ENCODE data around the gene TRPM6.
"Not testable (repeated sequence)": the region's sequence is repeated elsewhere in the genome, so short reads cannot be mapped to it uniquely, and the experiment has no call there.

TRPM6 gene

DNA sequence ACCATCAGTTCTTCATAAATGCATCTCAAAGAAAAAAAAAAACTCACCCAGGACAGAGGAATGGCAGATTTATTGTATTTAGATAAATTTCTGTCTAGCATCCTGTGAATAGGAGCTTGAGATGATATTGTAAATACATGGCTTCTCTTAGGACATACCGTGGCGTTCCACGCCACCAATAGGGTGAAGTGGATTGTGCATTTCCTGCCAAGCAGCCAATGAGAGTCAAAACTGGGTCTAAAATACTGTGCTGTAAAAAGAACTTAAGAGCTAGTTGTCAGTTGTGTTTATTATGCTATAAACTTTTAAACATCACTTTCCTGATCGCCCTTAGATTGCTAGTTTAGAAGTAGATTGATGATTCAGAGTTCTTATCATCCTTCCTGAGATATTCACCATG, 20.9 kb upstream of the TRPM6 start:
- H3K27ac ChIP-seq: no peak overlapping the region
- TF ChIP-seq, protein P1, sequence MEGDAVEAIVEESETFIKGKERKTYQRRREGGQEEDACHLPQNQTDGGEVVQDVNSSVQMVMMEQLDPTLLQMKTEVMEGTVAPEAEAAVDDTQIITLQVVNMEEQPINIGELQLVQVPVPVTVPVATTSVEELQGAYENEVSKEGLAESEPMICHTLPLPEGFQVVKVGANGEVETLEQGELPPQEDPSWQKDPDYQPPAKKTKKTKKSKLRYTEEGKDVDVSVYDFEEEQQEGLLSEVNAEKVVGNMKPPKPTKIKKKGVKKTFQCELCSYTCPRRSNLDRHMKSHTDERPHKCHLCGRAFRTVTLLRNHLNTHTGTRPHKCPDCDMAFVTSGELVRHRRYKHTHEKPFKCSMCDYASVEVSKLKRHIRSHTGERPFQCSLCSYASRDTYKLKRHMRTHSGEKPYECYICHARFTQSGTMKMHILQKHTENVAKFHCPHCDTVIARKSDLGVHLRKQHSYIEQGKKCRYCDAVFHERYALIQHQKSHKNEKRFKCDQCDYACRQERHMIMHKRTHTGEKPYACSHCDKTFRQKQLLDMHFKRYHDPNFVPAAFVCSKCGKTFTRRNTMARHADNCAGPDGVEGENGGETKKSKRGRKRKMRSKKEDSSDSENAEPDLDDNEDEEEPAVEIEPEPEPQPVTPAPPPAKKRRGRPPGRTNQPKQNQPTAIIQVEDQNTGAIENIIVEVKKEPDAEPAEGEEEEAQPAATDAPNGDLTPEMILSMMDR (IDR thresholded peaks at IDR 0.05): no peak
- H3K27me3 ChIP-seq: no peaks in the 10 kb centered on the region
- no peaks in the 10 kb centered on the region for H3K4me1 ChIP-seq (ENCODE audit: control insufficient read depth in 1 of 2, insufficient read depth in 1 of 2, low read depth in 1 of 2, low read length in 1 of 2)
- no peaks in the 10 kb centered on the region for H3K36me3 ChIP-seq
- H3K4me3 ChIP-seq (ENCODE audit: low read depth in 1 of 2, low read length in 1 of 2): no peak overlapping the region
- H3K9me3 ChIP-seq: no peaks in the 10 kb centered on the region

DNA sequence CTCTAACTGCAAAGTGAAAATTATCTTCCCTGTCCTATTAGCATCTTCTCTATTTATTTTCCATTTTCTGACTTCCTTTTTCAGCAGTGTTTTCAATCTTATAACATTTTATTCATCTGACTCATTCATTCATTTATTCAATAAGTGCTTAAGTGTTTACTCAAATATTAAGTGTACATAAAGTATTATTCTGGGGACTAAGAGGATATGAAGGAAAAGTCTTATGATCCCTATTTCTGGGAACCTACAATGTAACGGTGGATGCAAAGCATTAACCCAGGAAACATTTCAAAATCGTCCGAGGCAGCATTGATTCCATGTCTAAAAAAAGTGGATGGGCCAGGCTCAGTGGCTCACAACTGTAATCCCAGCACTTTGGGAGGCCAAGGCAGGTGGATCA, 19.4 kb upstream of the TRPM6 start:
- Histone ChIP-seq H3K27me3 (no peaks in the 10 kb centered on the region), H3K36me3 (no peaks in the 10 kb centered on the region), H3K4me1 (ENCODE audit: control insufficient read depth in 1 of 2, insufficient read depth in 1 of 2, low read depth in 1 of 2, low read length in 1 of 2) (no peaks in the 10 kb centered on the region), H3K4me3 (ENCODE audit: low read depth in 1 of 2, low read length in 1 of 2) (no peak overlapping the region), H3K9me3 (no peaks in the 10 kb centered on the region), H3K27ac (no peak overlapping the region)
- TF ChIP-seq, protein P1 (IDR thresholded peaks at IDR 0.05): no peak

DNA sequence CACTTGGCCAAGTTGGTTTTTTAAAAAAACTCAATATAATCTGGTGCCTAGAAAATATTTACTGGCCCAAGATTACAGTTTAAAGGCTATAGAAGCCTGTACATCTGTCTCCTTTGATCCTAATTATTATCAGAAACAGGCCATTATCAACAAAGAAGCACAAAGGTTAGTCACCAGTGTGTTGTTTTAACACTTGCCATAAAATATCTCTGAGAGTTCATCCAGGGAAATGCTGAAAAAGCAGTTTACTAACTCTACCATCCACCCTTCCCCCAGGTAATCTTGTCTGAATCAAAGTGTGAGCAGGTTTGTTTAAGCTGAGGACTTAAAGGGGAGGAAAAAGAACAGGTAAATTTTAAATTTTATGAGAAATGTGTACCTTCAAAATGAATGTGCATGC, 13.3 kb upstream of the TRPM6 start:
- peaks cover 4% of the 10 kb centered on the region for H3K27me3 ChIP-seq
- H3K9me3 ChIP-seq: no peaks in the 10 kb centered on the region
- TF ChIP-seq, protein P1 (IDR thresholded peaks at IDR 0.05): no peak
- no peak overlapping the region for H3K27ac ChIP-seq
- no peak overlapping the region for H3K4me3 ChIP-seq (ENCODE audit: low read depth in 1 of 2, low read length in 1 of 2)
- H3K4me1 ChIP-seq (ENCODE audit: control insufficient read depth in 1 of 2, insufficient read depth in 1 of 2, low read depth in 1 of 2, low read length in 1 of 2): no peaks in the 10 kb centered on the region
- H3K36me3 ChIP-seq: no peaks in the 10 kb centered on the region

DNA sequence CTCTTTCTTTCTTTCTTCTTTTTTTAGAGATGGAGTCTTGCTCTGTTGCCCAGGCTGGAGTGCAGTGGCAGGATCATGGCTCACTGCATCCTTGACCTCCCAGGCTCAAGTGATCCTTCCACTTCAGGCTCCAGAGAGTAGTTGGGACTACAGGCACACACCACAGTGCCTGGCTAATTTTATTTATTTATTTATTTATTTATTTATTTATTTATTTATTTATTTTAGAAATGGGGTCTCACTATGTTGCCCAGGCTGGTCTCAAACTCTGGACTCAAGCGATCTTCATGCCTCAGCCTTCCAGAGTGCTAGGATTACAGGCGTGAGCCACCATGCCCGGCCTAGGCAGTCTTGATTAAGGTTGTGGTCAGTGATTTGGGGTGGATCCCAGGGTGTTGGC, 728 bp upstream of the TRPM6 start:
- not testable (repeated sequence) for H3K36me3 ChIP-seq; H3K4me3 ChIP-seq (ENCODE audit: low read depth in 1 of 2, low read length in 1 of 2); H3K27ac ChIP-seq; H3K27me3 ChIP-seq; H3K9me3 ChIP-seq
- peaks cover 31 to 32% of the 10 kb centered on the region in 2 experiments for H3K4me1 ChIP-seq (ENCODE audit: control insufficient read depth in 1 of 2, insufficient read depth in 1 of 2, low read depth in 1 of 2, low read length in 1 of 2)

DNA sequence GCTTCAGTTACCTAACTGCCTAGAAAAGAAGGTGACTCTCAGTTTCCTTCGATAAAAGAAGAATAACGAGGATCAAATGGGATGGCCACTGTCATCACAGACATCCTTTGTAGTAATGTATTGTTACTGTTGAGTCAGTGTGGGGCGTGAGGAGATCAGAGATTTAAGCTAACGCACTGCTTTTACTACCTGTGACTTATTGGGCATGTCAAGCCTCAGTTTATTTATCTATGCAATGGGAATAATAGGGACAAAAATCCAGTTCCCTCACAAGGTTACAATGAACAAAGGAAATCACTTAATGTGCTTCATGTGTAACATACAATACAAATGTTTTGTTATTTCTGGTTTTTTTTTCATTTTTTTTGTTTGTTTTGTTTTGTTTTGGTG, 255 bp upstream of the TRPM6 start:
- TF ChIP-seq, protein P1 (IDR thresholded peaks at IDR 0.05): no peak
- Histone ChIP-seq H3K27ac (peak overlapping the region; percentile 94), H3K4me3 (ENCODE audit: low read depth in 1 of 2, low read length in 1 of 2) (peak overlapping the region; percentile 81 to 83), H3K27me3 (no peaks in the 10 kb centered on the region), H3K9me3 (no peaks in the 10 kb centered on the region), H3K4me1 (ENCODE audit: control insufficient read depth in 1 of 2, insufficient read depth in 1 of 2, low read depth in 1 of 2, low read length in 1 of 2) (peaks cover 32 to 36% of the 10 kb centered on the region in 2 experiments), H3K36me3 (no peaks in the 10 kb centered on the region)

DNA sequence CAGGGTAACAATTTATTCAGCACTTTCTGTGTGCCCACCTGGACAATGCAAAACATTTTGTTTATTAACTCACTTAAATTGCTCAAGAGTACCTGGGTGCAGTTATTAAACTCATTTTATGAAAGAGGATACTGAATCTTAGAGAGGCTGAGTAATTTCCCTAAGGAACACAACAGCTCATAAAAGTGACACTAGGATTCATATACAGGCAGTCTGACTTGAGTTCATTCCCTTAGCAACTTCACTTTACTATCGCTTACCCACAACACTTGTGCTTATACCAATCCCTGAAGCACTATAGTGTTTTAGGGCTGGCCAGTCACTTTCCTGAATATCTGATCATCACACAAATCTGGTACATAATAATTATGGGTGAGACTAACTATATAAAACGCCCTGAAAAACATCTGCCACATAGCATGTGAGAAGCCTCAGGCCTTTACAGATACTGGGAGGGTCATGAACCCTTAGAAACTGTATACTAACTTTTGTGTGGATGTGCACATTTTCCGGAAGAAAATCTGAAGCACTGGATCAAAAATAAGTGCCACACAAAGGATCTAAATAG, 11.3 kb downstream of the TRPM6 start:
- Histone ChIP-seq H3K27ac (no peak overlapping the region), H3K27me3 (no peaks in the 10 kb centered on the region), H3K4me3 (ENCODE audit: low read depth in 1 of 2, low read length in 1 of 2) (no peak overlapping the region), H3K4me1 (ENCODE audit: control insufficient read depth in 1 of 2, insufficient read depth in 1 of 2, low read depth in 1 of 2, low read length in 1 of 2) (peaks cover 18 to 26% of the 10 kb centered on the region in 2 experiments), H3K9me3 (no peaks in the 10 kb centered on the region), H3K36me3 (no peaks in the 10 kb centered on the region)
- TF ChIP-seq, protein P1 (IDR thresholded peaks at IDR 0.05): no peak
